Measurements from ENCODE around the gene NBEAL2. TPM values are rescaled to one million over a fixed set of nuclear protein-coding genes. Genes with fewer than 3 reads are reported as not detected.

Gene NBEAL2
- total and polyA plus RNA-seq, 2 of the 4 experiments (the other 2 are of a cell fraction): 2.2 to 12.5 TPM

GRCh38 chr3:46934498-46935167, 44.8 kb upstream of the NBEAL2 start:
- Histone ChIP-seq H3K14ac (replicated peaks; ENCODE audit: low read depth, low read length) (peak overlapping the region; percentile 82), H3K56ac (ENCODE audit: extremely low read depth, insufficient read depth, low read length) (no peak overlapping the region), H4K20me1 (ENCODE audit: insufficient read depth, low read length) (peaks cover 49% of the 10 kb centered on the region), H3K27me3 (ENCODE audit: control insufficient read depth, insufficient read depth, low read length) (no peaks in the 10 kb centered on the region), H3K36me3 (ENCODE audit: control insufficient read depth, insufficient read depth, low read length) (peaks cover 18% of the 10 kb centered on the region), H2AFZ (replicated peaks; ENCODE audit: low read length, poor library complexity) (no peak overlapping the region), H3K18ac (ENCODE audit: low read depth, low read length) (peak overlapping the region; percentile 83), H3K9ac (ENCODE audit: low read depth, low read length) (no peak overlapping the region), H3K4ac (ENCODE audit: low read depth, low read length) (peak overlapping the region; percentile 97), H3K4me2 (ENCODE audit: low read depth, low read length) (peak overlapping the region; percentile 28; the same call in 1 of the 2 replicates), H2BK120ac (ENCODE audit: low read depth, low read length) (peak overlapping the region; percentile 46), H3K4me3 (ENCODE audit: insufficient read depth, low read depth, low read length) (no peak overlapping the region), H3K23ac (ENCODE audit: low read depth, low read length) (peak overlapping the region; percentile 74), H4K91ac (ENCODE audit: insufficient read depth, low read depth, low read length) (peak overlapping the region; percentile 82), H3K79me1 (ENCODE audit: low read depth in 1 of 2, low read length in 2 of 2) (peaks cover 44 to 97% of the 10 kb centered on the region in 2 experiments), H3K4me1 (ENCODE audit: control insufficient read depth, insufficient read depth, low read length) (peaks cover 56% of the 10 kb centered on the region), H2AK9ac (replicated peaks; ENCODE audit: low read depth, low read length, poor library complexity) (peak overlapping the region; percentile 79), H4K5ac (ENCODE audit: low read depth, low read length) (peak overlapping the region; percentile 72), H2BK20ac (ENCODE audit: low read depth, low read length) (peak overlapping the region; percentile 44), H3K9me3 (ENCODE audit: control insufficient read depth, insufficient read depth, low read length) (no peaks in the 10 kb centered on the region), H3K27ac (ENCODE audit: insufficient read depth, low read length) (peak overlapping the region; percentile 91), H2BK5ac (ENCODE audit: low read depth, low read length, poor library complexity, severe bottlenecking) (peak overlapping the region; percentile 88), H2BK15ac (ENCODE audit: low read depth, low read length) (peak overlapping the region; percentile 90; the same call in 2 of the 3 replicates), H4K8ac (ENCODE audit: low read depth in 2 of 2, low read length in 2 of 2) (peak overlapping the region; percentile 36 to 90), H2AK5ac (ENCODE audit: low read depth, low read length) (peak overlapping the region; percentile 99), H3K9me1 (ENCODE audit: insufficient read depth, low read length) (peaks cover 55% of the 10 kb centered on the region)
- in situ Hi-C loops (cut with MboI; ENCODE audit: low sequenced_read_pairs) (no loop called here), intact Hi-C loops (cut with micrococcal nuclease) (loop anchor here (2.0 to 10.0 kb wide), 2 partner anchors 42 to 230 kb away; partner anchors contain the start of genes CCDC12 and SETD2), dilution Hi-C loops (cut with HindIII; ENCODE audit: low sequenced_read_pairs, unreplicated experiment) (no loop called here)
- DNase-seq (no peak), ATAC-seq (ENCODE audit: low read depth) (no peak)
- POLR2A ChIA-PET (ENCODE audit: unreplicated experiment): no interaction called here
- CTCF ChIA-PET: interaction anchor here (0.6 to 1.9 kb wide), 5 partner anchors 10 to 35 kb away, joined by 3 to 5 read pairs (median 4); no protein-coding TSS in a partner anchor
- TF ChIP-seq, protein P1, sequence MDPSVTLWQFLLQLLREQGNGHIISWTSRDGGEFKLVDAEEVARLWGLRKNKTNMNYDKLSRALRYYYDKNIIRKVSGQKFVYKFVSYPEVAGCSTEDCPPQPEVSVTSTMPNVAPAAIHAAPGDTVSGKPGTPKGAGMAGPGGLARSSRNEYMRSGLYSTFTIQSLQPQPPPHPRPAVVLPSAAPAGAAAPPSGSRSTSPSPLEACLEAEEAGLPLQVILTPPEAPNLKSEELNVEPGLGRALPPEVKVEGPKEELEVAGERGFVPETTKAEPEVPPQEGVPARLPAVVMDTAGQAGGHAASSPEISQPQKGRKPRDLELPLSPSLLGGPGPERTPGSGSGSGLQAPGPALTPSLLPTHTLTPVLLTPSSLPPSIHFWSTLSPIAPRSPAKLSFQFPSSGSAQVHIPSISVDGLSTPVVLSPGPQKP (IDR thresholded peaks at IDR 0.05; ENCODE audit: borderline replicate concordance, low read depth, low read length): no peak
- TF ChIP-seq RFX5 (IDR thresholded peaks at IDR 0.05; ENCODE audit: low read depth, low read length) (no peak), NFE2L2 (IDR thresholded peaks at IDR 0.05; ENCODE audit: low read depth, low read length) (no peak), BHLHE40 (IDR thresholded peaks at IDR 0.05; ENCODE audit: low read depth, low read length) (no peak), MAZ (IDR thresholded peaks at IDR 0.05; ENCODE audit: borderline replicate concordance, low read depth, low read length) (no peak), MAFK (IDR thresholded peaks at IDR 0.05; ENCODE audit: low read depth, low read length) (no peak), RAD21 (IDR thresholded peaks at IDR 0.05; ENCODE audit: low read length) (no peak)
- TF ChIP-seq, protein P2, sequence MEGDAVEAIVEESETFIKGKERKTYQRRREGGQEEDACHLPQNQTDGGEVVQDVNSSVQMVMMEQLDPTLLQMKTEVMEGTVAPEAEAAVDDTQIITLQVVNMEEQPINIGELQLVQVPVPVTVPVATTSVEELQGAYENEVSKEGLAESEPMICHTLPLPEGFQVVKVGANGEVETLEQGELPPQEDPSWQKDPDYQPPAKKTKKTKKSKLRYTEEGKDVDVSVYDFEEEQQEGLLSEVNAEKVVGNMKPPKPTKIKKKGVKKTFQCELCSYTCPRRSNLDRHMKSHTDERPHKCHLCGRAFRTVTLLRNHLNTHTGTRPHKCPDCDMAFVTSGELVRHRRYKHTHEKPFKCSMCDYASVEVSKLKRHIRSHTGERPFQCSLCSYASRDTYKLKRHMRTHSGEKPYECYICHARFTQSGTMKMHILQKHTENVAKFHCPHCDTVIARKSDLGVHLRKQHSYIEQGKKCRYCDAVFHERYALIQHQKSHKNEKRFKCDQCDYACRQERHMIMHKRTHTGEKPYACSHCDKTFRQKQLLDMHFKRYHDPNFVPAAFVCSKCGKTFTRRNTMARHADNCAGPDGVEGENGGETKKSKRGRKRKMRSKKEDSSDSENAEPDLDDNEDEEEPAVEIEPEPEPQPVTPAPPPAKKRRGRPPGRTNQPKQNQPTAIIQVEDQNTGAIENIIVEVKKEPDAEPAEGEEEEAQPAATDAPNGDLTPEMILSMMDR (conservative IDR thresholded peaks at IDR 0.05; ENCODE audit: low read depth, low read length): no peak
- no TSS peak for BruUV-seq (replicated peaks)
- 90% methylated on average over 6 of the region's 8 CpGs; no CpG with 5 or more reads in 1 of the 2 experiments for WGBS, 2 experiments (ENCODE audit: extremely low coverage in 2 of 2, insufficient read length in 1 of 2)
